A673 (cell line): ENCODE results near the gene GPR17. TPM values are rescaled to one million over a fixed set of nuclear protein-coding genes. Genes with fewer than 3 reads are reported as not detected.

Source experiments
- BruUV-seq: library from RNA; stranded (reverse); fragments of 400-500 nt; replicated peaks from 2 replicates; lab custom pipeline; 2021; lab: Mats Ljungman, UMichigan
- CTCF ChIA-PET: fragments of 300-600 bp; sonication (Branson Sonifier 250); formaldehyde crosslinking; loops from one replicate; lab custom pipeline; 2022; ENCODE audit warnings: antibody characterized with exemption; lab: Charles Lee
- POLR2A ChIA-PET: fragments of 300-600 bp; sonication (Branson Sonifier 250); formaldehyde crosslinking; loops from one replicate; lab custom pipeline; 2022; ENCODE audit warnings: antibody characterized with exemption; ENCODE audit not compliant: low non-redundant PET; lab: Charles Lee
- DNase-seq: peaks from one replicate; pipeline ENCODE4 v3.0.0-alpha.2; 2015; ENCODE audit warnings: low spot score
- H3K27ac ChIP-seq: fragments of 200-600 bp; sonication (generic); 2 replicates; pipeline ENCODE4 v1.5.1; 2016; ENCODE audit warnings: mixed run types, low read depth, mild to moderate bottlenecking, mixed read lengths, antibody characterized with exemption, low read length; ENCODE audit not compliant: poor library complexity, severe bottlenecking
- H3K27me3 ChIP-seq: fragments of 200-600 bp; sonication (generic); replicated peaks from 2 replicates; pipeline ENCODE4 v1.6.1; 2017; ENCODE audit warnings: mixed run types, low read depth, mild to moderate bottlenecking, mixed read lengths, antibody characterized with exemption, low read length; ENCODE audit not compliant: insufficient read depth, poor library complexity
- H3K36me3 ChIP-seq: fragments of 200-600 bp; sonication (generic); 2 replicates; pipeline ENCODE4 v1.6.1; 2016; ENCODE audit warnings: mixed run types, mild to moderate bottlenecking, mixed read lengths, antibody characterized with exemption, low read length; ENCODE audit not compliant: insufficient read depth, poor library complexity, severe bottlenecking
- H3K4me1 ChIP-seq: fragments of 200-600 bp; sonication (generic); 2 replicates; pipeline ENCODE4 v1.6.1; 2017; ENCODE audit warnings: mixed run types, mild to moderate bottlenecking, mixed read lengths, antibody characterized with exemption, low read length; ENCODE audit not compliant: insufficient read depth, poor library complexity, severe bottlenecking
- H3K4me3 ChIP-seq: fragments of 200-600 bp; sonication (generic); 2 replicates; pipeline ENCODE4 v1.5.1; 2016; ENCODE audit warnings: low read depth, mixed run types, mild to moderate bottlenecking, mixed read lengths, low read length; ENCODE audit not compliant: poor library complexity, severe bottlenecking
- H3K9me3 ChIP-seq: fragments of 200-600 bp; sonication (generic); 2 replicates; pipeline ENCODE4 v1.6.1; 2016; ENCODE audit warnings: mixed run types, low read depth, mild to moderate bottlenecking, mixed read lengths, antibody characterized with exemption, low read length; ENCODE audit not compliant: poor library complexity, severe bottlenecking
- CTCF ChIP-seq: fragments of 300-800, 200-600 bp; sonication (generic); conservative IDR thresholded peaks from 2 replicates; pipeline ENCODE4 v1.5.1; 2017; ENCODE audit warnings: low read depth, mild to moderate bottlenecking, antibody characterized with exemption, low read length, moderate library complexity, mixed read lengths
- EZH2 ChIP-seq: fragments of 200-600 bp; sonication (generic); IDR thresholded peaks from 2 replicates; pipeline ENCODE4 v1.6.1; 2017; ENCODE audit warnings: borderline replicate concordance, low read depth, mild to moderate bottlenecking, mixed read lengths, antibody characterized with exemption, low read length; ENCODE audit not compliant: poor library complexity, severe bottlenecking
- intact Hi-C: fragments of 100-400 bp; cut with micrococcal nuclease; formaldehyde crosslinking; loops from one replicate; pipeline ENCODE4 v1.10.0; 2022; ENCODE audit not compliant: unreplicated experiment
- total RNA-seq: library from RNA; stranded (reverse); gene quantifications from 2 replicates; pipeline ENCODE4 v1.2.3, GENCODE V29; 2021

GPR17 gene
- total RNA-seq, 1 experiment from 2014 or later, result 0.45 TPM

GRCh38 chr2:127599211-127599610 lies 46.7 kb upstream of the GPR17 start:
- CTCF ChIA-PET, result no interaction called here
- no peaks in the 10 kb centered on the region for H3K4me1 ChIP-seq
- no peaks in the 10 kb centered on the region for H3K27me3 ChIP-seq
- no peak for DNase-seq
- H3K9me3 ChIP-seq, result peaks cover 3% of the 10 kb centered on the region
- no peak overlapping the region for H3K4me3 ChIP-seq
- no peak overlapping the region for H3K27ac ChIP-seq
- BruUV-seq, result no TSS peak
- POLR2A ChIA-PET, result interaction anchor here (0.7 kb wide), 1 partner anchor 45 kb away, joined by 3 read pairs; no protein-coding TSS in a partner anchor
- H3K36me3 ChIP-seq, result no peaks in the 10 kb centered on the region
- no peak for TF ChIP-seq EZH2
- no peak for TF ChIP-seq CTCF
- intact Hi-C loops, result no loop called here

DNA sequence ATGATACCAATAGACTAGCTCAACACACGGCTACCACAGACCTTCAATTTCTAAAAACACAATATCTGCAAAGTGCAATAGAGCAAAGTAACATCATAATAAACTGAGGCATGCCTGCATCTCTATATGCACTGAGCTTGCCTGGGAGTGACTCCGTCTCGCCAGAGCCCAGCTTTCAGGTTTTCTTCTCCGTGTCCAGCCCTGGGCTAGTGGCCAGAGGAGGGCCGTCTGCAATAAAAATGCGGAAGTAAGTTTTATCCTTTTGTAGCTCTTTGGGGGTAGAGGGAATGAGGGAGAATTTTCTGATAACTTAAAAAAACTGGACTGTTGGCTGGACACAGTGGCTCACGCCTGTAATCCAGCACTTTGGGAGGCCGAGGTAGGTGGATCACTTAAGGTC lies 41.0 kb upstream of the GPR17 start:
- Histone ChIP-seq H3K27me3 (no peaks in the 10 kb centered on the region), H3K27ac (no peak overlapping the region), H3K36me3 (no peaks in the 10 kb centered on the region), H3K9me3 (peaks cover 3% of the 10 kb centered on the region), H3K4me3 (no peak overlapping the region), H3K4me1 (no peaks in the 10 kb centered on the region)
- intact Hi-C loops, result no loop called here
- ChIA-PET POLR2A (interaction anchor here (0.7 kb wide), 1 partner anchor 203 kb away, joined by 3 read pairs; no protein-coding TSS in a partner anchor), CTCF (interaction anchor here (1.1 kb wide), 1 partner anchor 14 kb away, joined by 3 read pairs; no protein-coding TSS in a partner anchor)
- DNase-seq, result no peak
- no peak for TF ChIP-seq CTCF
- TF ChIP-seq EZH2, result no peak
- no TSS peak for BruUV-seq

DNA sequence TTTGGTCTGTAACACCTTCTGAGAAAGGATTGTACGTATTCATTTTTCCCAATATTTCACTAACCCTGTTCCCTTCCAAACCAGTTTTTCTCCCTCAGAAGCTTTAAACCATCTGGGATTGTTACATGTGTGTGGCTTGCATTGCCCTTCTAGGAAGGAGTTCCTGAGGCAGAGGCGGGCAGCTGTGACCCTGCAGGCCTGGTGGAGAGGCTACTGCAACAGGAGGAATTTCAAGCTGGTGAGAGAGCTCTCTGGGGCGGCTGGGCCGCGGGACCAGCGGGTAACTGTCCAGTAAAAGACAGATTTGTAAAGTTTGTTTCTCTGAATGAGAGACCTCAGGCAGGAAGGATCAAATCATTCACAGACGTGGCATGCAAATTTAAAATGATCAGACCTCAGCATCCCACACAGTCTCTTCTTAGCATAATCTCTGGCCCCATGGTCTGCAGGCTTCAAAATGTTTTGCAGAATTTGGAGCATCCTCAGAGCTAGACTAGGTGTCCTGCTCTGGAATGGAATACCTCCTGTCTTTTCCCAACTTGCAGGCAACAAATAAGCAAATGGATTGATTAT lies 40.2 kb upstream of the GPR17 start:
- CTCF ChIA-PET, result no interaction called here
- no TSS peak for BruUV-seq
- H3K27ac ChIP-seq, result no peak overlapping the region
- H3K36me3 ChIP-seq, result no peaks in the 10 kb centered on the region
- no peaks in the 10 kb centered on the region for H3K27me3 ChIP-seq
- intact Hi-C loops, result no loop called here
- H3K4me1 ChIP-seq, result no peaks in the 10 kb centered on the region
- DNase-seq, result no peak
- POLR2A ChIA-PET, result no interaction called here
- TF ChIP-seq EZH2 (no peak), CTCF (no peak)
- peaks cover 3% of the 10 kb centered on the region for H3K9me3 ChIP-seq
- no peak overlapping the region for H3K4me3 ChIP-seq
